Measurements from ENCODE around the gene CAST.
A peak's percentile ranks its signal among the peaks of the same experiment; 100 is the strongest.

The CAST gene

GRCh38 chr5:96664669-96665068 lies 2.5 kb downstream of the CAST start:
- no peak for DNase-seq (ENCODE audit: low read depth in 2 of 2, low spot score in 1 of 2)

GRCh38 chr5:96668725-96669124 lies 6.5 kb downstream of the CAST start:
- no peak for DNase-seq (ENCODE audit: low read depth in 2 of 2, low spot score in 1 of 2)

- DNase-seq (ENCODE audit: low read depth in 2 of 2, low spot score in 1 of 2) = no peak
These were observed 7.7 kb downstream of the CAST start for GRCh38 chr5:96669909-96670308.

GRCh38 chr5:96671441-96671840 lies 9.3 kb downstream of the CAST start:
- no peak for DNase-seq (ENCODE audit: low read depth in 2 of 2, low spot score in 1 of 2)

DNA sequence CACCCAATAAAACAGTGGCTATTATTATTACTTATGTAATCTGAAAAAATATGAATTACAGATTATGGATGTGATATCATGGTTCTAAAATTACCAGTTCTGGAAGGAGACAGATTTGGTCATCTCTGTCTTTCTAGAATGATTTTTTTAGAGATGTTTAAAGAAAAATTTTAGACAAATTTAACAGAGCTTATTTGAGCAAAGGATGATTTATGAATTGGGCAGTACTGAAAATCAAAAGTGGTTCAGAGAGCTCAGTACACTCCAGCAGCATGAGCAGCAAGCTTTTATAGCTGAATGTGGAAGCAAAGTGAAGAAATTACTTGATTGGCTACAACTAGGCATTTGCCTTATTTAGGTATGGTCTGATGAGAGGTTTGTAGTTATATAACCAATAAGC lies 11.0 kb downstream of the CAST start:
- no peak for DNase-seq (ENCODE audit: low read depth in 2 of 2, low spot score in 1 of 2)

- DNase-seq (ENCODE audit: low read depth in 2 of 2, low spot score in 1 of 2) = no peak
These were observed 13.7 kb downstream of the CAST start for GRCh38 chr5:96675882-96676281.

- DNase-seq (ENCODE audit: low read depth in 2 of 2, low spot score in 1 of 2) = no peak
These were observed 15.3 kb downstream of the CAST start for GRCh38 chr5:96677496-96677895.

GRCh38 chr5:96679293-96679692 lies 17.1 kb downstream of the CAST start:
- no peak for DNase-seq (ENCODE audit: low read depth in 2 of 2, low spot score in 1 of 2)

DNA sequence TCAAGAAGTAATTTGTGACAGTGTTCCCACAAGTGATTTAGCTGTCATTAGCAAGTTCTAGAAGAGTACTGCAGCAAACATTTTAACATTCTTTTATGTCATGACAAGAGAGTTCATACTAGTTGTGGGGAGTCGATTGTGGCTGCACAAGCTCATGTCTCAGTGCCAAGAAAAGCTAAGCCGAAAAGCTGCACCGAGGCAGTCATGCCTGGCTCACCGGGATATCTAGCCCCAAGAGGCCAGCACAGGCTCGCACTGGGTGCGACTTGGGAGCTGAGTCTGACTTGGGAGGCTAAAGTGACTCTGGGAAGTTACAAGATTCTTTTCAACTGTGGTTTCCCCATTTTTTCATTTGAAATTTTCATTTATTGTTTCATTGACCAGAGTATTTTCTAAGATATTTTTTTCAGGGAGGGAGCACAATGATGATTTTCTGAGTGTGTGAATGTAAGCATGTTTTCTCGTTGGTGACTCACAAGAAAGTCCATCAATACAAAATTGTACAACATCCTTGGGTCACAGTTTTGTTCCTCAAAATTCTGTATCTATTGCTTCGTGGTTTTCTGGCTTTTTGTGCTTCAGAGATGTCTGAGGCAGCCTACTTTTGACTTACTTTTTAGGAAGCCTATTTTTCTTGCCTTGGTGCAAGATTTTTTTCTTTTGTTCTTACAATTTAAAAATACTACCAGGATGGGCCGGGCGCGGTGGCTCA lies 18.7 kb downstream of the CAST start:
- no peak for DNase-seq (ENCODE audit: low read depth in 2 of 2, low spot score in 1 of 2)

DNA sequence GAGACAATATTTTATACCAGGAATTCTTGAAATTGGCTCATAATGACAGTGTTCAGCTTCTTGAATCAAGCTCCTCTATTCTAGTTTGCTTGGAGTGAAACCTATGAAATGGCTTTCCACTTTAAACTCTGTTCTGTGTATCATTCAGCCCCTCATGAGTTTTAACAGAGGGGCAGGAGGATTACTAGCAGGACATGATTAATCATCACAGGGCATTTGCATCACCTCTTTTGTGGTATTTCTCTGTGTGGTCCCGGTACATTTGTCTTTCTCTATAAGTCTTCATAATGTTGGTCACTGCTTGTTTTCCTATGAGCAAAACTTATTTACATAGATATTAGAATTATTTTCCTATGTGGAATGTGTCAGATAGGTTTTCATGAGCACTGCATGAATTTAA lies 21.2 kb downstream of the CAST start:
- DNase-seq (ENCODE audit: low read depth in 2 of 2, low spot score in 1 of 2) = no peak

GRCh38 chr5:96683810-96684209 lies 21.6 kb downstream of the CAST start:
- DNase-seq (ENCODE audit: low read depth in 2 of 2, low spot score in 1 of 2) = no peak

DNA sequence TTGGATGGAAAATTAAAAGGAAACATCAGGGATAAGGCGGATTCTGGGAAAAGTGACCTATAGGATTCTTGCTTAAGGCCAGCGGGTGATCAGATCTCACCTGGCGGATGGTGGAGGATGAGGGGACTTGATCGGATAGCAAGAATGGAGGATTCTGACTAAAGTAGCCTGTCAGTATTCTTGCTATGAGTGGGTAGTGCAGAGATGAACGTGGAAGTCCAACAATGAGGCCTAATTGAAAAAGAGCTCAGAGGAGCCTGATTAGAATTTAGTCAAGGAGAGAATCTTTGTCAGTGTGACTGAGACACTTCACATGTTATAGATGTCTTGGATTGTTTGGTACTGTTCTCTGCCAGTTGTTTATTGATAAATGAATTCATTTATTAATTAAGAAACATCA lies 24.9 kb downstream of the CAST start:
- DNase-seq (ENCODE audit: low read depth in 2 of 2, low spot score in 1 of 2) = no peak

GRCh38 chr5:96687812-96688453 lies 25.8 kb downstream of the CAST start:
- no peak for DNase-seq (ENCODE audit: low read depth in 2 of 2, low spot score in 1 of 2)

DNA sequence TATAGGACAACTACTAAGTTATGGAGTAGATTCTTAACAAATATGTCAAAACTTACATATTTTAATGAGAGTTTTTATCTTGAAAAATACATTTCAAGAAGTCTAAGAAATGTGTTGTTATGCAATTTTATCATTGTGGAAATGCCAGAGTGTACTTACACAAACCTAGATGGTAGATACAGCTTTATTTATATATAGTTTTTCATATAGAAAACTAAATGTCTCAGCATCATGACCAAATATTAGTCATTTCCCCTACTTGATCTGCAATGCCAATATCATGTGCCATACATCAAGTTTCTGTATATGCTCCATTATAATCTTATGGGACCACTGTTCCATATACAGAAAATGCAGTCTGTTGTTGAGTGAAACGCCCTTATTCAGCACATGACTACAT lies 28.7 kb downstream of the CAST start:
- DNase-seq (ENCODE audit: low read depth in 2 of 2, low spot score in 1 of 2) = no peak

GRCh38 chr5:96691503-96692303 lies 29.5 kb downstream of the CAST start:
- DNase-seq (ENCODE audit: low read depth in 2 of 2, low spot score in 1 of 2) = no peak

GRCh38 chr5:96692441-96692840 lies 30.3 kb downstream of the CAST start:
- no peak for DNase-seq (ENCODE audit: low read depth in 2 of 2, low spot score in 1 of 2)

DNA sequence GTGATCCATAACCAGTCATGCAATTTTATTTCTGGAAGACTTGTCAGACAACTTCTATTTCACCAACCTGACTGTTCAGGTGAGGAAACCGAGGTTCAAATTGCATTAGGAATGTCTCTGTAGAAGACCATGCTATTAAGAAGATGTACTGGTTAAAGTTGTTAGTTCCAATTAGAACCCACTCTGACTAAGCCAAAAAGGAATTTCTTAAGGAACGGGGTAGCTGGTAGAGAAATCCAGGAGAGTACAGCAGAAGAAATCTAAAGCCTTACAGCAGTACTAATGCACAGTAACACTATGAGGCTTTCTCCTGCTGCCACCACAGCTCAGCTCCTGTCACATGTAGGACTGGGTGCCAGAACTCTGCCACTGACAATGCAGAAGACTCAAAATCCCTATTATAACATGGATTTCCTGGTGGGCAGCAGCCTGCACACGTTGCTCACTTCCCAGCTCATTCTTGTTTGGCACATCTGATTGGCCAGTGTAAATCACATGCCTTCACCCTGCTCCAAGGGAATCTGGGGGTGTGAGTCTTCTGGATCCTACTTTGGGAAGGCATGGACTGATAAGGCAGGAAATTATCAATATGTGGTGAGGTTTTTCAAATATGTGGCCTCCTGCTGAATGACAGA lies 37.1 kb downstream of the CAST start:
- no peak for DNase-seq (ENCODE audit: low read depth in 2 of 2, low spot score in 1 of 2)

- peak; percentile 62 to 72 for DNase-seq (ENCODE audit: low read depth in 2 of 2, low spot score in 1 of 2)
These were observed 40.6 kb downstream of the CAST start for GRCh38 chr5:96702503-96703383.

GRCh38 chr5:96703384-96703920 lies 41.3 kb downstream of the CAST start:
- DNase-seq (ENCODE audit: low read depth in 2 of 2, low spot score in 1 of 2) = no peak

DNA sequence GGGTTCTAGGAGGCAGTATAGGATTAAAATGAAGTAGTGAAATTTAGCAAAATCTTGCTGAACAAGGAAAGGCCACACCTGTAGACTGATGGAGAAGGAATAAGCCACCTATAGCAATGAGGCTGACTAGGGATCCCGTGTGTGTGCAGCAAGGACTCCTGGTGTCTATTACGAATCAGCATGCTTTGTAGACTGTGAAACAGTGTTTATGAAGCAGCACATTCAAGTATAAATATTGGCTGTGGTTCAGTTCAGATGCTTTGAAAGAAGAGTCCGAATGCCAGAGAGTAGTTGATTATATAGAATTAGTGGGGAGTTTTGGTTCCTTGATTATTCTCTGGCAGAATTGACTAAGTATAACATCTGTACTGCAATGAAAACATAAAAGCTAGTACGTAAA lies 41.8 kb downstream of the CAST start:
- no peak for DNase-seq (ENCODE audit: low read depth in 2 of 2, low spot score in 1 of 2)
